Gastrocnemius medialis (tissue), 4 donors: ENCODE results near the gene ZBTB16. TPM values are rescaled to one million over a fixed set of nuclear protein-coding genes. Genes with fewer than 3 reads are reported as not detected.

Experiments
- ATAC-seq, 2 donors: fragments of 150-250 bp; one replicate each; pipeline ENCODE4 v1.9.1; 2016
- DNase-seq, 2 donors: peaks; one replicate each; pipeline ENCODE4 v3.0.0-alpha.2; 2019
- H3K27ac ChIP-seq, 4 donors: fragments of 200-600 bp; sonication (generic); 1 replicate in 1 of 4; 2 replicates in 3 of 4; pipeline ENCODE4 v1.5.1; 2016 to 2018; ENCODE audit warnings: mild to moderate bottlenecking in 2 of 4, moderate library complexity in 1 of 4
- H3K27me3 ChIP-seq, 3 donors: fragments of 200-600 bp; sonication (generic) in 2 of 3; 1 replicate in 1 of 3; 2 replicates in 2 of 3; pipeline versions ENCODE4 v1.5.1 to v1.6.0; 2016 to 2019; ENCODE audit warnings: mild to moderate bottlenecking in 1 of 3, moderate library complexity in 1 of 3
- H3K36me3 ChIP-seq, 2 donors: fragments of 200-600 bp; sonication (generic) in 1 of 2; one replicate each; pipeline ENCODE4 v1.5.1; 2017 to 2018
- H3K4me1 ChIP-seq, 2 donors: fragments of 200-600 bp; sonication (generic) in 1 of 2; one replicate each; pipeline ENCODE4 v1.5.1; 2016 to 2017; ENCODE audit warnings: mild to moderate bottlenecking in 2 of 2
- H3K4me3 ChIP-seq, 4 donors: fragments of 200-600 bp; sonication (generic) in 3 of 4; 1 replicate in 1 of 4; 2 replicates in 3 of 4; pipeline ENCODE4 v1.5.1; 2016 to 2019; ENCODE audit warnings: mild to moderate bottlenecking in 2 of 4
- H3K9me3 ChIP-seq, 3 donors: fragments of 200-600 bp; sonication (generic) in 2 of 3; 1 replicate in 1 of 3; 2 replicates in 2 of 3; pipeline ENCODE4 v1.5.1; 2016 to 2019
- POLR2A ChIP-seq, 2 donors: fragments of 450-650 bp; IDR thresholded peaks; one replicate each; pipeline ENCODE4 v1.6.1; 2017; ENCODE audit warnings: antibody characterized with exemption in 2 of 2, mild to moderate bottlenecking in 2 of 2, moderate library complexity in 2 of 2
- in situ Hi-C, 4 donors: fragments of 200-750 bp; cut with MboI; loops; one replicate each; pipeline versions ENCODE4 v1.15.0 to v1.8.0; 2017; ENCODE audit warnings: low sequenced_read_pairs in 4 of 4
- intact Hi-C: fragments of 100-400 bp; cut with DNase I; formaldehyde crosslinking; loops from one replicate; pipeline ENCODE4 v1.15.1; 2023; ENCODE audit warnings: low total_unique reads
- total RNA-seq, 4 donors: library from RNA; depleted of rRNA; stranded (reverse); fragments of >200 nt; gene quantifications; one replicate each; pipeline versions ENCODE4 v1.1.0 to v1.2.3, GENCODE V29; 2016
- TF ChIP-seq, protein P1 (sequence below), 5 experiments: fragments of 450-650 bp in 3 of 5; fragments of 200-600 bp in 2 of 5; sonication (generic) in 2 of 5; IDR thresholded peaks in 4 of 5; conservative IDR thresholded peaks in 1 of 5; 1 replicate in 4 of 5; 2 replicates in 1 of 5; pipeline ENCODE4 v1.5.1; 2016 to 2019; ENCODE audit warnings: antibody characterized with exemption in 5 of 5, mild to moderate bottlenecking in 3 of 5, moderate library complexity in 3 of 5

The ZBTB16 gene
- total RNA-seq, 4 donors from 2014 or later: 156 to 250 (median 196) TPM

DNA sequence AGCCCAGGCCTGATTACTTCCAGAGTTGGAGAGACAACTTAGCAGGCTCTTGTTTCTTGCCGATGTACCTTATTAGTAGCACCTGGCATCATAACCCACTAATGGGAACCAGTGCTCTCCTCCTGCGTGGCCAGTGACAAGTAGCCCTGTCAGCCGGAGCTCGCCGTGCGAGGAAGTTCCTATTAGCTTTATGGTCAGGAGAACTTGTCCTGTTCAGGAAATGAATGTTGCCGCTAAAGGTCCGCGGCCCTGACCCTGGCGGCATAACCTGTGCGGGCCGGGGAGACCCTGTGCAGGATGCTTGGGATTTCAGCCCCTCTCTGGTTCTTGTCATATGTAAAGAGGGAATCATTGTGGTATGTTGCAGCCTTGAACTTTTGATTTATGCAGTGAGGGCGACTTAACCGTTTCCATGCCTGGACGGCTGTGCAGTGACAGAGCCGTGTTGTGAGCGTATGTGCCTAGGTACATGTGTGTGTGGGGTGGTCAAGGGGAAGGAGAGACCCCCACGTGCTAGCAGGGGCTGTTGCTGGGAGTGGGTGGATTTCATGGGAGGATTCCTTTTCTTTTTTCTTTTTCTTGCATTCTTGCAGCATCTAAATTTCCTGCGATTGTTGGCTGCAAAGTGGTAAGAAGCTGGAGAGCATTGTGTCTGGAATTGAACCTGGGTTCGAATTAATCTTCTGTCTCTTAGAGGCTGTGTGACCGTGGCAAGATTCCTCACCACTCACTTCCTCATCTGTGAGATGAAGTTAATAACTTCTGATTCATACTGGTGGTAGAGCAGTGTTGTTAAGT is 15.2 kb downstream of the ZBTB16 start:
- no peak for ATAC-seq
- DNase-seq: peak in 1 of 2 donors; percentile 63
- H3K4me1 ChIP-seq: peaks cover 82 to 96% of the 10 kb centered on the region in 2 donors

DNA sequence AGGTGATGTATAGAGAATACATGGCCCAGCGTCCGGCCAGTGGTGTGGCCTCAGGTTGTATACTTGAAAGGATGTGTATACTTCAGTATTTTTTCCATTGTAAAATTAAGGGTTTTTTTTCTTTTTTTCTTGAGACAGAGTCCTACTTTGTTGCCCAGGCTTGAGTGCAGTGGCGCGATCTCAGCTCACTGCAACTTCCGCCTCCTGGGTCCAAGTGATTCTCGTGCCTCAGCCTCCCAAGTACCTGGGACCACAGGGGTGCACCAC is 15.8 kb downstream of the ZBTB16 start:
- Histone ChIP-seq H3K27me3 (no peaks in the 10 kb centered on the region), H3K4me3 (peak overlapping the region; percentile 46 to 54 (median 50)), H3K4me1 (peaks cover 85 to 98% of the 10 kb centered on the region in 2 donors), H3K36me3 (peaks cover 0 to 50% of the 10 kb centered on the region in 2 donors), H3K9me3 (no peaks in the 10 kb centered on the region), H3K27ac (peak overlapping the region; percentile 94 to 99 (median 96))
- no peak for ATAC-seq
- intact Hi-C loops (no loop called here), in situ Hi-C loops (no loop called here)
- DNase-seq: no peak
- no peak for TF ChIP-seq POLR2A (IDR thresholded peaks at IDR 0.05)
- TF ChIP-seq, protein P1, sequence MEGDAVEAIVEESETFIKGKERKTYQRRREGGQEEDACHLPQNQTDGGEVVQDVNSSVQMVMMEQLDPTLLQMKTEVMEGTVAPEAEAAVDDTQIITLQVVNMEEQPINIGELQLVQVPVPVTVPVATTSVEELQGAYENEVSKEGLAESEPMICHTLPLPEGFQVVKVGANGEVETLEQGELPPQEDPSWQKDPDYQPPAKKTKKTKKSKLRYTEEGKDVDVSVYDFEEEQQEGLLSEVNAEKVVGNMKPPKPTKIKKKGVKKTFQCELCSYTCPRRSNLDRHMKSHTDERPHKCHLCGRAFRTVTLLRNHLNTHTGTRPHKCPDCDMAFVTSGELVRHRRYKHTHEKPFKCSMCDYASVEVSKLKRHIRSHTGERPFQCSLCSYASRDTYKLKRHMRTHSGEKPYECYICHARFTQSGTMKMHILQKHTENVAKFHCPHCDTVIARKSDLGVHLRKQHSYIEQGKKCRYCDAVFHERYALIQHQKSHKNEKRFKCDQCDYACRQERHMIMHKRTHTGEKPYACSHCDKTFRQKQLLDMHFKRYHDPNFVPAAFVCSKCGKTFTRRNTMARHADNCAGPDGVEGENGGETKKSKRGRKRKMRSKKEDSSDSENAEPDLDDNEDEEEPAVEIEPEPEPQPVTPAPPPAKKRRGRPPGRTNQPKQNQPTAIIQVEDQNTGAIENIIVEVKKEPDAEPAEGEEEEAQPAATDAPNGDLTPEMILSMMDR (IDR thresholded peaks at IDR 0.05 in 4 of 5, conservative IDR thresholded peaks at IDR 0.05 in 1 of 5): no peak

More for the DNA sequence above, 15.2 kb downstream of the ZBTB16 start:
- Histone ChIP-seq H3K4me3 (peak overlapping the region; percentile 46 to 54 (median 50)), H3K9me3 (no peaks in the 10 kb centered on the region), H3K27me3 (no peaks in the 10 kb centered on the region), H3K36me3 (peaks cover 0 to 50% of the 10 kb centered on the region in 2 donors), H3K27ac (peak overlapping the region; percentile 94 to 99 (median 96))
- intact Hi-C loops: loop anchor here (5.0 kb wide), 1 partner anchor 103 kb away; no protein-coding TSS in a partner anchor
- no peak for TF ChIP-seq POLR2A (IDR thresholded peaks at IDR 0.05)
- TF ChIP-seq, protein P1 (IDR thresholded peaks at IDR 0.05 in 4 of 5, conservative IDR thresholded peaks at IDR 0.05 in 1 of 5): no peak
- in situ Hi-C loops: no loop called here

DNA sequence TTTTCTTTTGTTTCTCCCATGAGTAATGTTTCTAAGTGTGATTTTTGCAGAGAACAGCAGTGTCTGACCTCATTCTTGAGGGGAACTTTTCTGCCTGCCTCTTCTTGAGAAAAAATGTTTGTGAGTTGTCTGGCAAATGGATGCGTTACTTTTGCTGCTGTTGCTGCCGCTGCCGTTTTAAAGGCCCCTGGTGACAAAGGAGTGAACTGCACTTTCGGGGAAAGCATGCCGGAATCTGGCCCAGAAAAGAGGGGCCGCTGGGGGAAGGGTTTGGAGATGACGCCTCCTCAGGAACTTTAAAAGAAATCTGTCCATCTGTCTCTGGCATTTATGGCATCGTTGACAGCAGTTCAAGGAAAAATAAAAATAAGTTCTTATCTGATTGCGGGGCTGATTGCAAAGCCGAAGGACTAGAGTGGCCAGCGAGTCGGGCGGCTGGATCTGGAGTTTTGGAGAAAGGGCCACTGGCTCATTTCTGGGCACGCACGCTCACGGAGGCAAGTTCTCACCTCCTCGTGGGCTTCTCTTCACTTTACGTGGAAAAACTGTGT is 16.5 kb downstream of the ZBTB16 start:
- Histone ChIP-seq H3K9me3 (no peaks in the 10 kb centered on the region), H3K4me1 (peaks cover 85 to 98% of the 10 kb centered on the region in 2 donors), H3K36me3 (peaks cover 0 to 50% of the 10 kb centered on the region in 2 donors), H3K27ac (peak overlapping the region; percentile 94 to 99 (median 96)), H3K27me3 (no peaks in the 10 kb centered on the region), H3K4me3 (peak overlapping the region; percentile 46 to 54 (median 50))
- in situ Hi-C loops: no loop called here
- intact Hi-C loops: no loop called here
- no peak for TF ChIP-seq POLR2A (IDR thresholded peaks at IDR 0.05)
- TF ChIP-seq, protein P1 (IDR thresholded peaks at IDR 0.05 in 4 of 5, conservative IDR thresholded peaks at IDR 0.05 in 1 of 5): peak; percentile 65 to 85 (median 82)
- ATAC-seq (no peak), DNase-seq (peak in 1 of 2 donors; percentile 69)

DNA sequence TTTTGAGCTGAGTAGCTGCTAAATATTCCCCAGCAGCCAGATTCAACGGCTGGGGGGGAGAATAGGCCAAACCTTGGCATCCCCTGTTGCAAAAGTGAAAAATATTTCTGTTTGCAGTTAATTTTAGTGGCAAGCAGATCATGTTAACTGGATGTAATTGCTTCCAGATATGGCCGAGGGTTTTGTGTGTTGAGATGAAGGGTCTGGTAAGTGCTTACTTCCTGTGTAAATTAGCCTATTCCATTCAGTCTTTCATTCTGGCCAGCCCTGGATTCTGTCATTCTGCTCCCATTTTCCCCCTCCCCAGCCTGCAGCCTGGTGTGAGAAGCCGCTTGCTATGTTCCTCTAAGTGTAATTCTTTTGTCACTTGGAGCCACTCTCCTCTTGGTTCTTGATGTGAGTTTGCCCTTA is 17.4 kb downstream of the ZBTB16 start:
- ATAC-seq (no peak), DNase-seq (peak in 1 of 2 donors; percentile 11)
- in situ Hi-C loops (no loop called here), intact Hi-C loops (no loop called here)
- no peaks in the 10 kb centered on the region for H3K9me3 ChIP-seq
- H3K4me1 ChIP-seq: peaks cover 94 to 98% of the 10 kb centered on the region in 2 donors
- TF ChIP-seq, protein P1 (IDR thresholded peaks at IDR 0.05 in 4 of 5, conservative IDR thresholded peaks at IDR 0.05 in 1 of 5): no peak
- no peak for TF ChIP-seq POLR2A (IDR thresholded peaks at IDR 0.05)
- H3K27ac ChIP-seq: peak overlapping the region; percentile 94 to 99 (median 96)
- H3K36me3 ChIP-seq: peaks cover 0 to 50% of the 10 kb centered on the region in 2 donors
- no peaks in the 10 kb centered on the region for H3K27me3 ChIP-seq
- peak overlapping the region; percentile 21 to 54 (median 50) for H3K4me3 ChIP-seq
